ENCODE measurements around the gene SLC25A1.

The SLC25A1 gene

DNA sequence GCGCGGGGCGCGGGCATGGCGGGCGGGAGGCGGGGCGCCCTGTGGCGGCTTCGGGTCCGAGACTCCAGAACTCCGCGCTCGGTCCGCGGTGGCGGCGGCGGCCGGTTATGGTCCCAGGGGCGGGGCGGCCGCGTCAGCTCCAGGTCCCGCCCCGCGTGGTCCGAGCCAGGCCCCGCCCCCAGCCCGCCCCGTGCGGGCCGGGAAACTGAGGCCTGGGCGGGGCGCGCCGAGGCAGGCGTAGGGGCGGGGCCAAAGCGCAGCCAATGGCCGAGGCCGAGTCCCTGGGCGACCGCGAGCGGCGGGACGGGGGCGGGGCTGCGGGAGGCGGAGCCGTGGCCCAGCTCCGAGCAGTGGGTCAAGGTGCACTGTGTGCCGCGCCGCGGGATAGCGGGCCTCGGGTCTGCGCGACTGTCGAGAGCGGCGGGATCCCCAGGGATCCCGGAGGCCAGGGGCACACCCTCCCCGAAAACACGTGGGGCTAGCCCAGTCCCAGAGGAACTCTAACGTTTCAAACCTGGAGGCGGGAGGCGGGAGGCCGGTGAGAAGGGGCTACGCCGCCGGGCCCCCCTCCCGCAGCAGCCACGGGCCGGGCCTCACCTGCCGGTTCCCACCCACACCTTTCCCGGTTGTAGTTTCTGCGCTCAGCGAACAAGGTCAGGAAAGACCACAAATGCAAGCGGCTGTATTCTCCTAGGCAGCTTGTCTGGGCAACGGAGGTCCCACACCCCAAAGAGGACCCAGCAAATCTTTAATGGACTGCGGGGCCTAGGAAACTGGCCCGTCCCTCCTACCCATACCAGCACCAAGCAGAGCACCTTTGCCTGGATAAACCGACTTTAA lies at the start of gene SLC25A1:
TSS of gene SLC25A1 (minus strand) at position 80 of the 840 bp plus-strand sequence. CDS start at position 17, 63 bp downstream.
- peak; percentile 22 for DNase-seq

DNA sequence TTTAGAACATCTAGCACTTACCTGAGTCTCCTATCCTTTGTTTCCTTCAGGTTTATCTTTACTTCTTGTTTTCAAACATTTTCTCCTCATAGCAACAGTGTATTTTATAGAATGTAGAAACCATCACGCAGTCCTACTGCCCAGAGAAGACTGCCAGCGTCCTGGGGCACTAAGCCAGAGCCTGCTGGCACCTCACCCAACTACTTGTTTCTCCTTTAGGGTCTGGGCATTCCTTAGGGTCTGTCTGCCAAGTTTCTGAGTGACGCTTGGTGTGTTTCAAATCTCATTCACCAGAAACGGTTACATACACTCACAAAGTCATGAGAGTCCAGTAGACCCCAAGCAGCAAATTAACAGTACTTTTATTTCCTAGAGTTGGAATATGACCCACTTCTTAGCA lies 49.6 kb upstream of the SLC25A1 start:
- DNase-seq, result no peak

DNA sequence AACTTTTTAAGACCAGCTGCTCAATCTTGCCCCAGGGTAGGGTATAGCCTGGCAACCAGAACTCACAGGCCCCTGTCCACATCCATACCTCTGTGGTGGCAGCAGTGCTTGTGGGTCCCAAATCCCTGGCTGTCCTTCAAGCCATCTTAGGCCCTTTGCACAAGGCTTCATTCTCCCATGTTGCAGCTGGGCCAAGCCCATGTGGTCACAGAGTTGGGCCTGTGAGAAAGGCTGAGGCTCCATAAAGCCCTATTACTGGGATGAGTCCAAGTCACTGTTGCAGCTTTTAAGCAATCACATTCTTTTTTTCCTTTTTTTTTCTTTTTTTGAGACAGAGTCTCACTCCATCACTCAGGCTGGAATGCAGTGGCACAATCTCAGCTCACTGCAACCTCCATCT lies 47.9 kb upstream of the SLC25A1 start:
- no peak for DNase-seq

GRCh38 chr22:19225560-19225959 lies 47.0 kb upstream of the SLC25A1 start:
- DNase-seq, result no peak

DNA sequence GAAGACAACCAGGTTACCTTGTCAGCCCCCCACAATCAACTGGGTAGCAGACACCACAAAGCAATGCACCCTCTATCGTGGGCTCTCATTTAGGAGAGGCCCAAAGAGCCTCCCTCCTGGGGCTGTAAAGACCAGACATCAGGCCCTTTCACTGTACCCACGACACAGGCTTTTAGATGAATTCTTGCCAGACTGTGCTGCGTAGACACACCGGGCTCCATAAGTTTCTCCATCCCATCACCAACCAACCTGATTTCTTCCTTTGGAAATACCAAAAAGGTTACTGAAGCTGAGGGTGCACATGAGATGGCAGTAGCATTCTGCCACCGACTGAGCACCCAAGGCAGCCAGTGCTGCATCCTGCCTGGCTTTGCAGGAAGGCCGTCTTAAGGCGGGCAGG lies 46.4 kb upstream of the SLC25A1 start:
- DNase-seq, result no peak

DNA sequence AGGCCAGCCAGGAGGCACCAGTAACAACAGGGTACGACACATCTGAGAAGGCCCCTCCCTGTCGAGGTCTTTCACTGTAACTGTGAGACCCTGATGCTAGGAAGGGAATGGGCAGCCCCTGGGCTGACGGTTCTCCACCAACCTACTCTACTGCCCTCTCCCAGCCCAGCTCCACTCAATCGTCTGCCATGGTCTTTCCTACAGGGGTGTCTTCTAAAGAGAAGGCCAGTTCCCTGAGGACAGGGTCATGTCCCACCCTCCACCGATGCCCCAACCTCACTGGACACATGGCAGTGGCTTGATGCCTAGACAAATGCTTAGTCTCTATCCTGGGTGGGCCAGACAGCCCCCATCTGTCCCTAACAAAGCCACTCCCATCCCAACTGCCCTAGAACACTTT lies 46.0 kb upstream of the SLC25A1 start:
- no peak for DNase-seq

GRCh38 chr22:19223617-19224016 lies 45.1 kb upstream of the SLC25A1 start:
- DNase-seq, result no peak

- no peak for DNase-seq
Observed at GRCh38 chr22:19223110-19223509, 44.6 kb upstream of the SLC25A1 start.

DNA sequence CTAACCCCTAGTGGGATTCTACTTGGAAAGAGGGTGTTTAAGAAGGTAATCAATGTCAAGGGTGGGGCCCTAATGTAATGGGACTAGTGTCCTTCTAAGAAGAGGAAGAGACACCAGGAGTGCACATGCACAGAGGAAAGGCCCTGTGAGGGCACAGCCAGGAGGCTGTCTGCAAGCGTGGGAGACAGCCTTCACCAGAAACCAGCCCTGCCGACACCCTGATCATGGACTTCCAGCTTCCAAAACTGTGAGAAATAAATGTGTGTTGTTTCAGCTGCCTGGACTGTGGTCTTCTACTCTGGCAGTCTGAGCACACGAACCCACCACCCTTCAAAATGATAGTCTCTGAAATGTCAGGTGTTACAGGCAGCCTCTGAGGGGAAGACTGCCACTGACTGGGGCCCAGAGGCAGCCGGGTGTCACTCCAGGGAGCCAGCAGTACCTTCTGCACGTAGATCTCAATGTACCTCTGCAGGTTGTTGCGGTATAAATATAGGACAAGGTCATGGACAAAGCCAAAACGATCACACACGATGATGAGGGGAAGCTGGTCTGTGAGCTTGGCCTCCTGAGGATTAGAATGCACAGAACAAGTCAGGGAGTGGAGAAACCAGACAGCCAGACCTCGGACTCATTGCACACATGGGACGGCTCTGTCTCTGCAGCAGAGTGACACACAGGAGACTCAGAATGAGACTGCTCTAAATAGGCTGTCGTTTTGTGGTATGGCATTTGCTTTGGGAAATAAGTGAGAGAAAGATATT lies 43.9 kb upstream of the SLC25A1 start:
- DNase-seq, result no peak

DNA sequence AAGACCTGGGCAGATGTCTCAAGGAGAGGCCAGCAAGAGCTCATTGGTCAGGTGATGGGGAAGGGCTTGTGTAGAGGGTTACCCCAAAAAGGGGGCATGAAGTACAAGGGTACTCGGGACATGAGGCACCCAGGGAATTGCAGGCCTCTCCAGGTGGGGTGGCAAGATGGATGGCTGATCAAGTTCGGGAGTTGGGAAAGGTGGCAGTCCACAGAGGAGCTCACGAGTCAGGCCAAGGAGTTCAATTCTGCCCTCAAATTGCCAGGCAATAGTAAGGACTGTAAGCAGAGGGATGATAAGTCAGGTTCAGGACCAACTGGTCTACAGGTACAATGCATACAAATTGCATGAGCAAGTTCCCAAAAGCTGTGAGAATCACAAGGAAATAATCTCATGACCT lies 42.3 kb upstream of the SLC25A1 start:
- DNase-seq, result no peak

- no peak for DNase-seq
Observed at GRCh38 chr22:19218541-19219233, 40.2 kb upstream of the SLC25A1 start.

- DNase-seq, result no peak
Observed at GRCh38 chr22:19216579-19216978, 38.0 kb upstream of the SLC25A1 start.

- no peak for DNase-seq
Observed at GRCh38 chr22:19215360-19215759, 36.8 kb upstream of the SLC25A1 start.

DNA sequence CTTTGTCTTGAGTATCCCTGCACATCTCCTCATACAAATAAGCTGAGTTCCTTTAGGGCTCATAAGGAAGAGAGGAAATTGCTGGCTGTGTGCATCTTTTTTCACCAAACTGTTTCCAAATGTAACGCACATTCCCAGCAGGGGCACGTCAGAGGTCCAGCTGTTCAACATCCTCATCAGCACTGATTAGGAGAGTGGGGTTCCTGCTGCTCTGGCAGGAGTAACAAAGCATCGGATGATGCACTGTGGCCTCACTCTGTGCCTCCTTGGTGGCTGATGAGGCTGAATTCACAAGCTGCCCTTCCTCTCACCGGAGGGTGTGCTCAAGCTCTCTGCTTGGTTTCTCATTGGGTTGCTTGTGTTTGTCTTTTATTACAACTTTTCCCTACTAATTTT lies 35.5 kb upstream of the SLC25A1 start:
- no peak for DNase-seq

DNA sequence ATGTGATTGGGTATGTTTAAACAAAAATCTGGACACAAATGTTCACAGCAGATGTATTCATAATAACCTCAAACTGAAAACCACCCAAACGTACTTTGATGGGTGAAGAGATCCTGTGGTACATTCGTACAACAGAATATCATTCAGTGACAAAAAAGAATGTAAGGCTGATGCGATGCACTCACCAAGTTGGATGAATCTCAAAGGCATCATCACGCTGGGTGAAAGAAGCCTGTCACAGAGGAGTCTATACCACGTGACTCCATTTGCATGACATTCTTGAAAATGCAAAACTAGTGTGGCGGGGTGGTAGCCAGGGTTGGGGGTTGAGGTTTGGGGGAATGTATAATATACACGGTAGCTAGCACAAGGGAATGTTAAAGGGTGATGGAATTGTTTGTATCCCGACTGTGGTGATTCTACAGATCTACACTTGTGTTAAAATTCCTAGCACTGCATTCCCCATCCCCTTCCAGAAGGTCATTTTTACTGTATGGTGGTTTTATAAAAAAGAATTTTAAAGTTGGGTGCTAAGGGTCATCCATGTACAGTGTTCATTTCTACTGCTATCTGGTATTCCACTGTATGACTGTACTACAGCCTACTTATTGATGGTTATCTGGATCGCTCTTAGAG lies 35.0 kb upstream of the SLC25A1 start:
- DNase-seq, result no peak

- no peak for DNase-seq
Observed at GRCh38 chr22:19213001-19213400, 34.5 kb upstream of the SLC25A1 start.

DNA sequence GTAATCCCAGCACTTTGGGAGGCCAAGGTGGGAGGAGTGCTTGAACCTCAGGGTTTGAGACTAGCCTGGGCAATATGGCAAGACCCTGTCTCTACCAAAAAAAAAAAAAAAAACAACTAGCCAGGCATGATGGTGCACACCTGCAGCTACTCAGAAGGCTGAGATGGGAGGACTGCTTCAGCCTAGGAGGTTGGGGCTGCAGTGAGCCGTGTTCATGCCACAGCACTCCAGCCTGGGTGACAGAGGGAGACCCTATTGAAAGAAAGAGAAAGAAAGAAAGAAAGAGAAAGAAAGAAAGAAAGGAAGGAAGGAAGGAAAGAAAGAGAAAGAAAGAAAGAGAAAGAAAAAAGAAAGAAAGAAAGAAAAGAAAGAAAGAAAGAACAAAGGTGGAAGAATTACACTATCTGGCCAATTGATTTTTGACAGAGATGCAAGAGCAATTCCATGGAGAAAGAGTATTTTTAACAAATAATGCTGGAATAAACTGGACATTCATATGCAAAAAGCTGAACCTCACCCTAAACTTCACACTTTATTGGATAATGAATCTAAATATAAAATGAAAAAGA lies 33.9 kb upstream of the SLC25A1 start:
- no peak for DNase-seq

GRCh38 chr22:19210188-19210587 lies 31.7 kb upstream of the SLC25A1 start:
- no peak for DNase-seq

GRCh38 chr22:19208287-19208847 lies 29.8 kb upstream of the SLC25A1 start:
- DNase-seq, result no peak

GRCh38 chr22:19207884-19208283 lies 29.3 kb upstream of the SLC25A1 start:
- DNase-seq, result no peak

GRCh38 chr22:19207401-19207808 lies 28.9 kb upstream of the SLC25A1 start:
- DNase-seq, result no peak

GRCh38 chr22:19206287-19206686 lies 27.8 kb upstream of the SLC25A1 start:
- no peak for DNase-seq
